GM23338 (cell line): Measurements from ENCODE around the gene CCSER2. TPM values are rescaled to one million over a fixed set of nuclear protein-coding genes. Genes with fewer than 3 reads are reported as not detected.

Source experiments
- ATAC-seq: fragments of 200-7000 bp; cut with Tn5 transposase; 3 replicates; pipeline ENCODE4 v1.9.1; 2020
- DNase-seq: peaks from one replicate; pipeline ENCODE4 v3.0.0-alpha.2; 2015; ENCODE audit warnings: low spot score
- H2AFZ ChIP-seq: fragments of 200-600 bp; sonication (generic); 2 replicates; pipeline ENCODE4 v1.8.0; 2016; ENCODE audit warnings: antibody characterized with exemption, mild to moderate bottlenecking, moderate library complexity
- H3F3A ChIP-seq: fragments of 200-600 bp; sonication (generic); replicated peaks from 2 replicates; pipeline ENCODE4 v1.8.0; 2017; ENCODE audit warnings: antibody characterized with exemption, mixed run types, low read depth
- H3K27ac ChIP-seq: fragments of 200-600 bp; sonication (generic); 2 replicates; pipeline ENCODE4 v1.6.1; 2016; ENCODE audit warnings: low read depth
- H3K27me3 ChIP-seq: fragments of 200-600 bp; sonication (generic); 2 replicates; pipeline ENCODE4 v1.8.0; 2016; ENCODE audit warnings: mild to moderate bottlenecking, mixed run types, moderate library complexity; ENCODE audit not compliant: insufficient read depth
- H3K36me3 ChIP-seq: fragments of 200-600 bp; sonication (generic); 2 replicates; pipeline ENCODE4 v1.8.0; 2016; ENCODE audit warnings: mild to moderate bottlenecking; ENCODE audit not compliant: insufficient read depth
- H3K4me1 ChIP-seq: fragments of 200-600 bp; sonication (generic); 2 replicates; pipeline ENCODE4 v1.8.0; 2016; ENCODE audit warnings: mild to moderate bottlenecking, moderate library complexity; ENCODE audit not compliant: insufficient read depth
- H3K4me2 ChIP-seq: fragments of 200-600 bp; sonication (generic); 2 replicates; pipeline ENCODE4 v1.7.1; 2017; ENCODE audit warnings: mixed run types
- H3K4me3 ChIP-seq: fragments of 200-600 bp; sonication (generic); 2 replicates; pipeline ENCODE4 v1.6.1; 2016; ENCODE audit warnings: mixed run types
- H3K79me2 ChIP-seq: fragments of 200-600 bp; sonication (generic); replicated peaks from 2 replicates; pipeline ENCODE4 v1.8.0; 2017; ENCODE audit warnings: mild to moderate bottlenecking; ENCODE audit not compliant: insufficient read depth
- H3K9me2 ChIP-seq: fragments of 200-600 bp; sonication (generic); 2 replicates; pipeline ENCODE4 v1.8.0; 2017; ENCODE audit not compliant: insufficient read depth
- H4K20me1 ChIP-seq: fragments of 200-600 bp; sonication (generic); replicated peaks from 2 replicates; pipeline ENCODE4 v1.8.0; 2017; ENCODE audit warnings: mild to moderate bottlenecking; ENCODE audit not compliant: insufficient read depth
- H3K27ac Mint-ChIP-seq: 2 replicates; pipeline ENCODE4 v1.8.0; 2020; ENCODE audit warnings: inconsistent platforms, mild to moderate bottlenecking, moderate library complexity, mixed read lengths
- H3K27me3 Mint-ChIP-seq: 3 replicates; pipeline ENCODE4 v1.8.0; 2022; ENCODE audit warnings: low read depth, mild to moderate bottlenecking, moderate library complexity, mixed read lengths, inconsistent platforms; ENCODE audit not compliant: insufficient read depth, poor library complexity
- H3K36me3 Mint-ChIP-seq: 3 replicates; pipeline ENCODE4 v1.8.0; 2021; ENCODE audit warnings: low read depth, mild to moderate bottlenecking, inconsistent platforms, moderate library complexity, mixed read lengths
- H3K4me1 Mint-ChIP-seq: 3 replicates; pipeline ENCODE4 v1.8.0; 2020; ENCODE audit warnings: mild to moderate bottlenecking, inconsistent platforms, mixed read lengths
- H3K4me3 Mint-ChIP-seq: 3 replicates; pipeline ENCODE4 v1.8.0; 2021; ENCODE audit warnings: moderate library complexity, mild to moderate bottlenecking, inconsistent platforms, mixed read lengths
- H3K9me3 Mint-ChIP-seq: 3 replicates; pipeline ENCODE4 v1.8.0; 2020; ENCODE audit warnings: moderate library complexity, mild to moderate bottlenecking, inconsistent platforms, mixed read lengths
- CREB1 ChIP-seq: fragments of 250-450 bp; sonication (Bioruptor Pico); IDR thresholded peaks from 2 replicates; pipeline ENCODE4 v1.5.0; 2020; ENCODE audit warnings: low read depth, mild to moderate bottlenecking, moderate library complexity
- EZH2 ChIP-seq: fragments of 200-600 bp; sonication (generic); IDR thresholded peaks from one replicate; pipeline ENCODE4 v1.8.0; 2017; ENCODE audit warnings: antibody characterized with exemption, mild to moderate bottlenecking, low read depth; ENCODE audit not compliant: unreplicated experiment
- EZH2phosphoT487 ChIP-seq: fragments of 200-600 bp; sonication (generic); IDR thresholded peaks from one replicate; pipeline ENCODE4 v1.8.1; 2018; ENCODE audit warnings: antibody characterized with exemption; ENCODE audit not compliant: unreplicated experiment
- JUNB ChIP-seq: IDR thresholded peaks from one replicate; pipeline ENCODE4 v1.6.1; 2016; ENCODE audit warnings: antibody characterized with exemption; ENCODE audit not compliant: unreplicated experiment
- NANOG ChIP-seq: IDR thresholded peaks from 2 replicates; pipeline ENCODE4 v1.6.1; 2016; ENCODE audit warnings: antibody characterized with exemption, borderline replicate concordance
- STAT1 ChIP-seq: IDR thresholded peaks from one replicate; pipeline ENCODE4 v1.6.1; 2016; ENCODE audit warnings: antibody characterized with exemption; ENCODE audit not compliant: unreplicated experiment
- ZNF114 ChIP-seq: fragments of 250-450 bp; sonication (Bioruptor Pico); IDR thresholded peaks from 2 replicates; pipeline ENCODE4 v1.5.0; 2020; ENCODE audit warnings: mild to moderate bottlenecking, moderate library complexity
- ZNF331 ChIP-seq: fragments of 250-450 bp; sonication (Bioruptor Pico); IDR thresholded peaks from 2 replicates; pipeline ENCODE4 v1.5.0; 2020; ENCODE audit warnings: low read depth, mild to moderate bottlenecking, moderate library complexity
- polyA plus RNA-seq: library from polyadenylated mRNA; unstranded; fragments of >200 nt; fragmentation: Nextera tagmentation; extraction: Ambion mirVana; gene quantifications from 2 replicates; pipeline ENCODE4 v1.2.1, GENCODE V29; 2016
- total RNA-seq: library from RNA; depleted of rRNA; stranded (reverse); fragments of >200 nt; shearing (Covaris generic); gene quantifications from 2 replicates; pipeline ENCODE4 v1.2.3, GENCODE V29; 2014
- TF ChIP-seq, protein P1 (sequence below), 2 experiments: fragments of 200-600 bp in 1 of 2; sonication (generic) in 1 of 2; conservative IDR thresholded peaks; 2 replicates each; pipeline versions ENCODE4 v1.5.1 to v1.6.1; 2016 to 2017; ENCODE audit warnings: antibody characterized with exemption in 2 of 2, low read depth in 2 of 2, mild to moderate bottlenecking in 2 of 2, moderate library complexity in 1 of 2
- TF ChIP-seq, protein P2 (sequence below): IDR thresholded peaks from one replicate; pipeline ENCODE4 v1.6.1; 2018; ENCODE audit warnings: antibody characterized with exemption; ENCODE audit not compliant: unreplicated experiment

CCSER2 gene
- total and polyA plus RNA-seq, 2 experiments from 2014 or later: 30.6 to 37.2 TPM

DNA sequence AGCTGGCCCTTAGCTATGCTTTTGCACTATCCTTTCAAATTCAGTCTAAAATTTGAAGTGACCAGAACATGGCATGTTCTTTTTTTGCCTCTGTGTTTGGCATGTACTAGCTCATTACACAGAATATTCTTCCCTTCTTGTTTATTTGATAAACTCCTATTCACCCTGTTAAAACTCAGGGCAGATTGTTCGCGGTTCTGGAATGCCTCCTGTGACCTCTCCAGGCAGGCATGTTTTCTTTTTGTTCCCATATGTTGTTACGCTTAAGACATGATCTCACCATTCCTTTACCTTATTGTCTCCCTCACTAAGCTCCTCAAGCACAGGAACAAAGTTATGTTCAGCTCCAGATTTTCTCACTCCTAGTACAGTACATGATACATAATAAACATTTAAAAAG, 181.7 kb downstream of the CCSER2 start:
- peak; percentile 24; the same call in 1 of the 3 replicates for ATAC-seq
- H3K4me3 Mint-ChIP-seq: no peak overlapping the region

DNA sequence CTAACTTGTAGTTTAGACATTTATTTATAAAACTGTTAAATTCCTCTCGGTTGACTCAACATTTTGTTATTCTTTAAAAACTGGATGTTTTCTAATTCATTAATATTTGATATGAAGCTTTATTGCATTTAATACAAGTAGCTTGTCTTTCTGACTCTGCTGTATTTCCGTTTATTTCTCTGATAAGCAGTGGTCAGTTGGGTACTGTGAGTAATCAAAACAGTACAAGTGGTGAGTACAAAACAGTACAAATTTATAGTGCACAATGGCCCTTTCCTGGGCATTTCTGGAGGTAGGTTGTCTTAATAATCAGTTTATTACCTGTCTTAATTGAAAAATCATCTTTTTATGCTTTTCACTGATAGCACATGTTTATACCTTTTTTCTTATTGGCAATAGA, 182.7 kb downstream of the CCSER2 start:
- H3K4me1 Mint-ChIP-seq: peaks cover 13% of the 10 kb centered on the region
- H3K36me3 Mint-ChIP-seq: peaks cover 4% of the 10 kb centered on the region; the same call in 1 of the 3 replicates
- Histone ChIP-seq H3K36me3 (no peaks in the 10 kb centered on the region), H3K4me3 (no peak overlapping the region), H3K79me2 (no peaks in the 10 kb centered on the region), H4K20me1 (no peaks in the 10 kb centered on the region), H3K27me3 (no peaks in the 10 kb centered on the region), H3F3A (no peaks in the 10 kb centered on the region), H2AFZ (no peak overlapping the region), H3K4me2 (no peak overlapping the region), H3K9me2 (no peaks in the 10 kb centered on the region), H3K4me1 (peaks cover 10% of the 10 kb centered on the region; the same call in 1 of the 2 replicates), H3K27ac (no peak overlapping the region)
- DNase-seq: no peak
- no peak overlapping the region for H3K4me3 Mint-ChIP-seq
- H3K27ac Mint-ChIP-seq: no peak overlapping the region
- no peak for ATAC-seq
- peaks cover 1% of the 10 kb centered on the region for H3K27me3 Mint-ChIP-seq
- no peaks in the 10 kb centered on the region for H3K9me3 Mint-ChIP-seq
- TF ChIP-seq NANOG: no peak
- TF ChIP-seq CREB1 (CRISPR knock-in tag): no peak
- no peak for TF ChIP-seq STAT1
- TF ChIP-seq JUNB: no peak
- no peak for TF ChIP-seq EZH2
- TF ChIP-seq, protein P1, sequence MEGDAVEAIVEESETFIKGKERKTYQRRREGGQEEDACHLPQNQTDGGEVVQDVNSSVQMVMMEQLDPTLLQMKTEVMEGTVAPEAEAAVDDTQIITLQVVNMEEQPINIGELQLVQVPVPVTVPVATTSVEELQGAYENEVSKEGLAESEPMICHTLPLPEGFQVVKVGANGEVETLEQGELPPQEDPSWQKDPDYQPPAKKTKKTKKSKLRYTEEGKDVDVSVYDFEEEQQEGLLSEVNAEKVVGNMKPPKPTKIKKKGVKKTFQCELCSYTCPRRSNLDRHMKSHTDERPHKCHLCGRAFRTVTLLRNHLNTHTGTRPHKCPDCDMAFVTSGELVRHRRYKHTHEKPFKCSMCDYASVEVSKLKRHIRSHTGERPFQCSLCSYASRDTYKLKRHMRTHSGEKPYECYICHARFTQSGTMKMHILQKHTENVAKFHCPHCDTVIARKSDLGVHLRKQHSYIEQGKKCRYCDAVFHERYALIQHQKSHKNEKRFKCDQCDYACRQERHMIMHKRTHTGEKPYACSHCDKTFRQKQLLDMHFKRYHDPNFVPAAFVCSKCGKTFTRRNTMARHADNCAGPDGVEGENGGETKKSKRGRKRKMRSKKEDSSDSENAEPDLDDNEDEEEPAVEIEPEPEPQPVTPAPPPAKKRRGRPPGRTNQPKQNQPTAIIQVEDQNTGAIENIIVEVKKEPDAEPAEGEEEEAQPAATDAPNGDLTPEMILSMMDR (conservative IDR thresholded peaks at IDR 0.05; ENCODE audit: low read depth in 2 of 2): no peak
- no peak for TF ChIP-seq ZNF114

More for the DNA sequence above, 181.7 kb downstream of the CCSER2 start:
- H3K79me2 ChIP-seq: no peaks in the 10 kb centered on the region
- DNase-seq: no peak
- no peaks in the 10 kb centered on the region for H3K27me3 ChIP-seq
- no peaks in the 10 kb centered on the region for H3K9me2 ChIP-seq
- TF ChIP-seq, protein P2, sequence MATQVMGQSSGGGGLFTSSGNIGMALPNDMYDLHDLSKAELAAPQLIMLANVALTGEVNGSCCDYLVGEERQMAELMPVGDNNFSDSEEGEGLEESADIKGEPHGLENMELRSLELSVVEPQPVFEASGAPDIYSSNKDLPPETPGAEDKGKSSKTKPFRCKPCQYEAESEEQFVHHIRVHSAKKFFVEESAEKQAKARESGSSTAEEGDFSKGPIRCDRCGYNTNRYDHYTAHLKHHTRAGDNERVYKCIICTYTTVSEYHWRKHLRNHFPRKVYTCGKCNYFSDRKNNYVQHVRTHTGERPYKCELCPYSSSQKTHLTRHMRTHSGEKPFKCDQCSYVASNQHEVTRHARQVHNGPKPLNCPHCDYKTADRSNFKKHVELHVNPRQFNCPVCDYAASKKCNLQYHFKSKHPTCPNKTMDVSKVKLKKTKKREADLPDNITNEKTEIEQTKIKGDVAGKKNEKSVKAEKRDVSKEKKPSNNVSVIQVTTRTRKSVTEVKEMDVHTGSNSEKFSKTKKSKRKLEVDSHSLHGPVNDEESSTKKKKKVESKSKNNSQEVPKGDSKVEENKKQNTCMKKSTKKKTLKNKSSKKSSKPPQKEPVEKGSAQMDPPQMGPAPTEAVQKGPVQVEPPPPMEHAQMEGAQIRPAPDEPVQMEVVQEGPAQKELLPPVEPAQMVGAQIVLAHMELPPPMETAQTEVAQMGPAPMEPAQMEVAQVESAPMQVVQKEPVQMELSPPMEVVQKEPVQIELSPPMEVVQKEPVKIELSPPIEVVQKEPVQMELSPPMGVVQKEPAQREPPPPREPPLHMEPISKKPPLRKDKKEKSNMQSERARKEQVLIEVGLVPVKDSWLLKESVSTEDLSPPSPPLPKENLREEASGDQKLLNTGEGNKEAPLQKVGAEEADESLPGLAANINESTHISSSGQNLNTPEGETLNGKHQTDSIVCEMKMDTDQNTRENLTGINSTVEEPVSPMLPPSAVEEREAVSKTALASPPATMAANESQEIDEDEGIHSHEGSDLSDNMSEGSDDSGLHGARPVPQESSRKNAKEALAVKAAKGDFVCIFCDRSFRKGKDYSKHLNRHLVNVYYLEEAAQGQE: no peak
- TF ChIP-seq ZNF331 (CRISPR knock-in tag) (no peak), EZH2 (no peak), CREB1 (CRISPR knock-in tag) (no peak), STAT1 (no peak), ZNF114 (no peak), NANOG (no peak), EZH2phosphoT487 (no peak)
- TF ChIP-seq, protein P1 (conservative IDR thresholded peaks at IDR 0.05; ENCODE audit: low read depth in 2 of 2): no peak
- H3K36me3 ChIP-seq: no peaks in the 10 kb centered on the region
- H3K4me2 ChIP-seq: no peak overlapping the region
- Mint-ChIP-seq H3K27ac (no peak overlapping the region), H3K27me3 (peaks cover 1% of the 10 kb centered on the region), H3K4me1 (peaks cover 13% of the 10 kb centered on the region), H3K36me3 (peaks cover 4% of the 10 kb centered on the region; the same call in 1 of the 3 replicates), H3K9me3 (no peaks in the 10 kb centered on the region)
- no peak overlapping the region for H3K27ac ChIP-seq
- no peaks in the 10 kb centered on the region for H4K20me1 ChIP-seq
- H2AFZ ChIP-seq: no peak overlapping the region
- H3K4me1 ChIP-seq: peaks cover 10% of the 10 kb centered on the region; the same call in 1 of the 2 replicates
- no peak overlapping the region for H3K4me3 ChIP-seq
- no peaks in the 10 kb centered on the region for H3F3A ChIP-seq
